SK-N-SH (cell line): ENCODE results near the gene BABAM1.

Source experiments
- EP300 ChIP-seq, 2 experiments: IDR thresholded peaks; 2 replicates each; pipeline versions ENCODE4 v1.4.0 to v1.6.1; 2012; ENCODE audit warnings: borderline replicate concordance in 1 of 2, low read depth in 1 of 2, low read length in 1 of 2
- GABPA ChIP-seq: IDR thresholded peaks from 2 replicates; pipeline ENCODE4 v1.4.0; 2012; ENCODE audit warnings: low read depth, mild to moderate bottlenecking
- MEF2A ChIP-seq: IDR thresholded peaks from 2 replicates; pipeline ENCODE4 v1.4.0; 2012; ENCODE audit warnings: low read depth, borderline replicate concordance
- NFIC ChIP-seq: IDR thresholded peaks from 2 replicates; pipeline ENCODE4 v1.4.0; 2012; ENCODE audit warnings: borderline replicate concordance
- POLR2AphosphoS5 ChIP-seq: IDR thresholded peaks from 2 replicates; pipeline ENCODE4 v1.6.1; 2012; ENCODE audit warnings: low read depth, low read length
- TAF1 ChIP-seq: IDR thresholded peaks from 2 replicates; pipeline ENCODE4 v1.6.1; 2012; ENCODE audit warnings: low read depth, mild to moderate bottlenecking, low read length, moderate library complexity, borderline replicate concordance
- TCF12 ChIP-seq: IDR thresholded peaks from 2 replicates; pipeline ENCODE4 v1.4.0; 2012
- YY1 ChIP-seq: IDR thresholded peaks from 2 replicates; pipeline ENCODE4 v1.4.0; 2012; ENCODE audit warnings: low read depth, mild to moderate bottlenecking
- TF ChIP-seq, protein P1 (sequence below): fragments of 200-600 bp; sonication (generic); IDR thresholded peaks from 2 replicates; pipeline ENCODE4 v1.6.1; 2017; ENCODE audit warnings: antibody characterized with exemption, mild to moderate bottlenecking, moderate library complexity
- TF ChIP-seq, protein P2 (sequence below): IDR thresholded peaks from 2 replicates; pipeline ENCODE4 v1.4.0; 2012; ENCODE audit warnings: low read depth, borderline replicate concordance
- TF ChIP-seq, protein P3 (sequence below): IDR thresholded peaks from 2 replicates; pipeline ENCODE4 v1.4.0; 2012; ENCODE audit warnings: low read depth
- TF ChIP-seq, protein P4 (sequence below): IDR thresholded peaks from 2 replicates; pipeline ENCODE4; 2012

DNA sequence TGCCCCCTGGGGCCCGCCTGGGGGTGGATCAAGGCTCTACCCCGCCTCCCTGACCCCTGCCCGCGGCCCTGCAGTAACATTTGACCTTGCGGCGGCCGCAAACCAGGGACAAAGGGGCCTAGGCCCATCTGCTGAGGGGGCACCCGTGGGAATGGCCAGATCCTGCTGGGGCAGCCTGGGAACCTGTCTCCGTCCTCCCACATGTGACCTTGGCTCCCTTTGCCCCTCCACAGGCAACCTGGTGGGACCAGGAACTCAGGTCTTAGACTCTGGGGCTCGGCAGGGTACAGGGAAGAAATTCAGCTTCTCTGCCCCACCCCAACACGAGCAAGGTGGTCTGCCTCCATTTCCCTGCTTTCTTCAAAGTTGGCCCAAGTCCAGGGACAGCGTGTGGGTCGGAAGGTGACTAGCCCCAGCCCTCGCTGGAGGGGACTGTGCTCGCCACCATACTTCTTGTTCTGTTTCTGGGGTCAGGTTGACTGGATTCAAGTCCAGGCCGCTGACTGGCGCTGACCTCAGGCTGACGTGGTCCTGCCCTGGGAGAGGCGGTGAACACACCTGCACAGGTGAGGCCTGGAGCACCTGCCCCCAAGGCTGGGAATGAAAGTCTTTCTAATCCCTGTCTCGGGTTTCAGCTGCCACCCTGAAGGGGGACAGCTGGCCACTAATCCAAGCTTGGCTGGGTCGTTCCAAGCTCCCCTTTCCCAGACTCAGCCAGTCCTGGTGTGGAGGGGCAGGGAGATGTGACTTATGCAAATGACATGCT lies 19.0 kb upstream of the BABAM1 start:
- TF ChIP-seq NFIC, result no peak
- TF ChIP-seq, protein P1, sequence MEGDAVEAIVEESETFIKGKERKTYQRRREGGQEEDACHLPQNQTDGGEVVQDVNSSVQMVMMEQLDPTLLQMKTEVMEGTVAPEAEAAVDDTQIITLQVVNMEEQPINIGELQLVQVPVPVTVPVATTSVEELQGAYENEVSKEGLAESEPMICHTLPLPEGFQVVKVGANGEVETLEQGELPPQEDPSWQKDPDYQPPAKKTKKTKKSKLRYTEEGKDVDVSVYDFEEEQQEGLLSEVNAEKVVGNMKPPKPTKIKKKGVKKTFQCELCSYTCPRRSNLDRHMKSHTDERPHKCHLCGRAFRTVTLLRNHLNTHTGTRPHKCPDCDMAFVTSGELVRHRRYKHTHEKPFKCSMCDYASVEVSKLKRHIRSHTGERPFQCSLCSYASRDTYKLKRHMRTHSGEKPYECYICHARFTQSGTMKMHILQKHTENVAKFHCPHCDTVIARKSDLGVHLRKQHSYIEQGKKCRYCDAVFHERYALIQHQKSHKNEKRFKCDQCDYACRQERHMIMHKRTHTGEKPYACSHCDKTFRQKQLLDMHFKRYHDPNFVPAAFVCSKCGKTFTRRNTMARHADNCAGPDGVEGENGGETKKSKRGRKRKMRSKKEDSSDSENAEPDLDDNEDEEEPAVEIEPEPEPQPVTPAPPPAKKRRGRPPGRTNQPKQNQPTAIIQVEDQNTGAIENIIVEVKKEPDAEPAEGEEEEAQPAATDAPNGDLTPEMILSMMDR, result no peak
- no peak for TF ChIP-seq MEF2A
- no peak for TF ChIP-seq TAF1
- TF ChIP-seq, protein P2, sequence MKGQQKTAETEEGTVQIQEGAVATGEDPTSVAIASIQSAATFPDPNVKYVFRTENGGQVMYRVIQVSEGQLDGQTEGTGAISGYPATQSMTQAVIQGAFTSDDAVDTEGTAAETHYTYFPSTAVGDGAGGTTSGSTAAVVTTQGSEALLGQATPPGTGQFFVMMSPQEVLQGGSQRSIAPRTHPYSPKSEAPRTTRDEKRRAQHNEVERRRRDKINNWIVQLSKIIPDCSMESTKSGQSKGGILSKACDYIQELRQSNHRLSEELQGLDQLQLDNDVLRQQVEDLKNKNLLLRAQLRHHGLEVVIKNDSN, result no peak
- TF ChIP-seq POLR2AphosphoS5, result no peak
- no peak for TF ChIP-seq EP300 (IDR thresholded peaks at IDR 0.05; ENCODE audit: borderline replicate concordance in 1 of 2, low read depth in 1 of 2, low read length in 1 of 2)
- no peak for TF ChIP-seq TCF12
- TF ChIP-seq, protein P3, sequence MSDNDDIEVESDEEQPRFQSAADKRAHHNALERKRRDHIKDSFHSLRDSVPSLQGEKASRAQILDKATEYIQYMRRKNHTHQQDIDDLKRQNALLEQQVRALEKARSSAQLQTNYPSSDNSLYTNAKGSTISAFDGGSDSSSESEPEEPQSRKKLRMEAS, result no peak
- no peak for TF ChIP-seq YY1
- TF ChIP-seq, protein P4, sequence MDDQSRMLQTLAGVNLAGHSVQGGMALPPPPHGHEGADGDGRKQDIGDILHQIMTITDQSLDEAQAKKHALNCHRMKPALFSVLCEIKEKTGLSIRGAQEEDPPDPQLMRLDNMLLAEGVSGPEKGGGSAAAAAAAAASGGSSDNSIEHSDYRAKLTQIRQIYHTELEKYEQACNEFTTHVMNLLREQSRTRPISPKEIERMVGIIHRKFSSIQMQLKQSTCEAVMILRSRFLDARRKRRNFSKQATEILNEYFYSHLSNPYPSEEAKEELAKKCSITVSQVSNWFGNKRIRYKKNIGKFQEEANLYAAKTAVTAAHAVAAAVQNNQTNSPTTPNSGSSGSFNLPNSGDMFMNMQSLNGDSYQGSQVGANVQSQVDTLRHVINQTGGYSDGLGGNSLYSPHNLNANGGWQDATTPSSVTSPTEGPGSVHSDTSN, result no peak
- no peak for TF ChIP-seq GABPA
